ENCODE results near the gene PCYT1A.
A peak's percentile ranks its signal among the peaks of the same experiment; 100 is the strongest.

Gene PCYT1A

DNA sequence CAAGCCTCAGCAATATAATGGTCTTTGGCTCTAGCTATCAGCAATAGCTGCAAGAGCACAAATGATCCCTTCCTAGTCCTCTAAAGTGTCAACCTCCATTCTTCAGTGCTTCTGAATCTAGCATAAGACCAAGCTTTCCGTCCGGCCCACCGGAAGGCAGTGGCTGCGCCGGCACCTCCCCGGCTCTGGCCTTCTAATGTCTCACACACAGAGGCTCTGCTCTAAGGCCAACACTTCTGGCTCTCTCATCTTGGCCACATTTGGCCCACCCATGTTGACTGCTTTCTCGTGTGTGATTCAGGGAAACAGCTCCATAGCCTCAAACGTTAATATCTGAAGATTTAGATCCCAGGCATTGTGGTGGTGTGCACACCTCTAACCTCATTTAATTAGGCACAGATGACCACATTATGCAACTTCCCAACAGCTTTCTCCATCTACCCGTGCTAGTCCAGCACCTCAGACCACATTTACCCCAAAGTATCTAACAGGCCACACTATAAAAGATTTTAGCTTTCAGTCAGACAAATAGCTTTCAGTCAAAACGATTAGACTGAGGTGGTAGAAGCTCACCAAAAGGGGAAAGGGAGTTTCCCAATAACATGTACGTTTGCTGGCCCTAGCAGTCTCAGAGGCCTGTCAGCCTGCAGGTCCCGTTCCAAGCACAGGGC, 51.9 kb downstream of the PCYT1A start:
- no peak for DNase-seq

- DNase-seq: no peak
Observed at GRCh38 chr3:196232882-196233251, 54.7 kb downstream of the PCYT1A start.

- DNase-seq: no peak
Observed at GRCh38 chr3:196232154-196232881, 55.2 kb downstream of the PCYT1A start.

DNA sequence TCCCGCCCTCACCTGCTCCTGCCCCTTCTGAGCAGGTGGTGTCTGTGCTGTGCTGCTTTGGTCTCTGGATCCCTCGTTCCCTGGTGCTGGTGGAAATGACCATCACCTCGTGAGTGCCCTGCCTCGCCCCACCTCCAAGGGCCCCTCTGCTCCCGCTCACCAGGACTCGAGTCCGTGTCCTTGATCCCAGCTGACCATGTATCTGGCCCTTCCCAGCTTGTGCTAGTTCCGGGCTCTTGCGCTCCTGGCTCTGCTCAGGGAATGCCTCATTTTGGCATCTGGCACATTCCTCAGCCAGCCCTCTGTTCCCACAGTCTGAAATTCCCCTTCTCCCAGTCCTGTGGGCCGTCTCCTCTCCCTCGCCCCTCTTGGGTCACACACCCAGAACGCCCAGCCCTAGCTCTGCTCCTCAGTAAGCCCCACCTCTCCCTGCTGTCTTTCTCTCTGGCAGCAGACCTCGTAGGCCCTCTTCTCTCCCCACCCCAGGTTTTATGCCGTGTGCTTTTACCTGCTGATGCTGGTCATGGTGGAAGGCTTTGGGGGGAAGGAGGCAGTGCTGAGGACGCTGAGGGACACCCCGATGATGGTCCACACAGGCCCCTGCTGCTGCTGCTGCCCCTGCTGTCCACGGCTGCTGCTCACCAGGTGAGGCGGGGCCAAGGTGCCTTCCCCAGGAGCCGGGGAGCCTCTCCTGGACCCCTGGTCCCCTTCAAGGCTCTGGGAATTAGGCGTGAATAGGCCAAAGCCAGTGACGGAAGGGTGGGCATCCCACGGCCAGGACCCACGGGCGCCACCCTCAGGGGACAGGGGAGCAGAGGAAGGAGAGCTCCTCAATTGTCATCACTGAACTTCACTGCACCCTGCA, 59.7 kb downstream of the PCYT1A start:
- DNase-seq: no peak

DNA sequence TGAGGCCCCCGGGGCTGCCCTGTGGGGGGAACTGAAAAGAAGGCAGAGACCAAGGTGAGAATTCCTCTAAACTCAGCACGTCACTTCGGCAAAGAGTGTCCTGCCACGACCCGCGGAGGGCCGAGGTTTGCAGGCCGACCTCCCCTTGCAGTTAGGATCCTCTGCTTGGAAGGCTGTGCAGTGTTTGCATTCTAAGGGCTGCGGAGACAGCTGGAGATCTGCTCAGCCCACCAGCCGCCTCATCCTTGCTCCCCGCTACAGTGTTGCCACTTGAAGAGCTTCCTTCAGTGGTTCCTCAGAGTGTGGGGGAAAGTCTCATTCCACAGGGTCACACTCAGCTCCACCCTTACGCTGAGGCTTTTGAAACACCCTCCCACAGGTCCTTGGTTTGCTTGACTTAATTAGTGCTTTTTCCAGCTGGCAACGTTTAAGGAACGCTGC, 60.4 kb downstream of the PCYT1A start:
- DNase-seq: no peak

DNA sequence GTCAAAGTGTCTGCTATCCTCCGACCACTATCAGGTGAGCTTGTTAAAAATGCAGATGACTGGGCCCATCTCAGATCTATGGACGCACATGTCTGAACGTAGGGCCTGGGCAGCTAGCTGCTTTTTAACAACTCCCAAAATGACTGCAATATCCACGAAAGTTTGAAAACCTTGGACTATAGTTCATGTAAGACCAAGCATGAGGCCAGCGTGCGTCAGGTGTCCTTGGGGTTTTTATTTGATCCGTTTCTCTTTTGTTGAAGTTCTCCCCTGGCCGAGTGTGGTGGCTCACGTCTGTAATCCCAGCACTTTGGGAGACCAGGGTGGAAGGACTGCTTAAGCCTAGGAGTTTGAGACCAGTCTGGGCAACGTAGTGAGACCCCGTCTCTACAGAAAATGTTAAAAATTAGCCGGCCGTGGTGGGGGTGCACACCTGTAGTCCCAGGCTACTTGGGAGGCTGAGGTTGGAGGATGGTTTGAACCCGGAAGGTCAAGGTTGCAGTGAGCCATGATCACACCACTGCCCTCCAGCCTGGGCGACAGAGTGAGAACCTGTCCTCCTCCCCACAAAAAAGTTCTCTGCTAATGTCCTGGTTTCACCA, 61.7 kb downstream of the PCYT1A start:
- no peak for DNase-seq

- DNase-seq: no peak
Observed at GRCh38 chr3:196225086-196225485, 62.4 kb downstream of the PCYT1A start.

GRCh38 chr3:196222876-196223595, 64.5 kb downstream of the PCYT1A start:
- DNase-seq: no peak

GRCh38 chr3:196220991-196221390, 66.5 kb downstream of the PCYT1A start:
- no peak for DNase-seq

DNA sequence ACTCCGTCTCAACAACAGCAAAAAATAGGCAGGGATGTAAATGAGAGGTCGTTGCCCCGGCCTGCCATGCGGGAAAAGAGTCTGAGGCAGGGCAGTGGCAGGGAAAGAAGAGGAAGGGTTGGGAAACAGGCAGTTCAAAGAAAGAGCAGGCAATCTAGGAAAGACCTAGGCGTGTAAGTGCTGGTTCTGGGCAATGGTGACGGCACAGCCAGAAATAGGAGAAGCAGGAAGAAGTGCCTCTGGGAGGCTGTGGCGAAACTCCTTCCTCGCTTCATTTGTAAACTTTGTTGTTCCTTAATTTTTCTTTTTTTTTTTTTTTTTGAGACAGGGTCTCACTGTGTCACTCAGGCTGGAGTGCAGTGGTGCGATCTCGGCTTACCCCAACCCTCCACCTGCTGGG, 66.9 kb downstream of the PCYT1A start:
- DNase-seq: no peak

- no peak for DNase-seq
Observed at GRCh38 chr3:196219970-196220311, 67.6 kb downstream of the PCYT1A start.

DNA sequence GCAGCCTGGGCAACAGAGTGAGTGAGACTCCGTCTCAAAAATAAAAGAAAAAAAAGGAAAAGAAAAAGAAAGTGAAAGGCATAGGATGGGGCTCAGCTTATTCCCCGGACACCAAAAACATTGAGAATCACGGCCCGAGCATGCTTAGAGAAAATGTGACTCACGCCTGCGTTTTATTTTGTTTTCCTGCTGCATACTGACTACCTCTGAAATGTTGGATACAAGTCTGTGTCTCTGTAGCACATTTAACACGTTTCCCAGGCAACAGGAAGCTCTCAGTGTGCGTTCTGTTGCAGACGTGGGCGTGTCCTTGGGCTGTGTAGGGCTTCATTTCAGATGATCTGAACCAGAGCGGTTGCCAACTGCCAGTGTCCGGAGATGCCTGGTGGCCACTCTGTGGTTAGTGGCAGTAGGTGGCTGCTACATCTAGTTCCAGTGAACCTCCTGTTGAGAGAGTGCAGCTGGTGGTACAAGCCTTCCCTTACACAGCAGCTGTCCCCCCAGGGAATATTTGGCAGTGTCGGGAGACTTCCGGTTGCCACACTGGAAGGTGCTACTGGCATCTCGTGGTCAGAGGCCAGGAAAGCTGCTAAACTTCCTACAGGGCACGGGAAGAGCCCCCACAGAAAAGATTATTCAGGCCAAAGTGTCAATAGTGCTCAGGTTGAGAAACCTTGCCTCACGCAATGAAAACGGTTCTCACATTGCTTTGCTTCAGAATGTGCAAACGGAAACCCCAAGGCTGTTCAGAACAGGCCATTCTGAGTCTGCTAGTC, 68.1 kb downstream of the PCYT1A start:
- DNase-seq: peak; percentile 53

GRCh38 chr3:196218155-196218712, 69.3 kb downstream of the PCYT1A start:
- no peak for DNase-seq

DNA sequence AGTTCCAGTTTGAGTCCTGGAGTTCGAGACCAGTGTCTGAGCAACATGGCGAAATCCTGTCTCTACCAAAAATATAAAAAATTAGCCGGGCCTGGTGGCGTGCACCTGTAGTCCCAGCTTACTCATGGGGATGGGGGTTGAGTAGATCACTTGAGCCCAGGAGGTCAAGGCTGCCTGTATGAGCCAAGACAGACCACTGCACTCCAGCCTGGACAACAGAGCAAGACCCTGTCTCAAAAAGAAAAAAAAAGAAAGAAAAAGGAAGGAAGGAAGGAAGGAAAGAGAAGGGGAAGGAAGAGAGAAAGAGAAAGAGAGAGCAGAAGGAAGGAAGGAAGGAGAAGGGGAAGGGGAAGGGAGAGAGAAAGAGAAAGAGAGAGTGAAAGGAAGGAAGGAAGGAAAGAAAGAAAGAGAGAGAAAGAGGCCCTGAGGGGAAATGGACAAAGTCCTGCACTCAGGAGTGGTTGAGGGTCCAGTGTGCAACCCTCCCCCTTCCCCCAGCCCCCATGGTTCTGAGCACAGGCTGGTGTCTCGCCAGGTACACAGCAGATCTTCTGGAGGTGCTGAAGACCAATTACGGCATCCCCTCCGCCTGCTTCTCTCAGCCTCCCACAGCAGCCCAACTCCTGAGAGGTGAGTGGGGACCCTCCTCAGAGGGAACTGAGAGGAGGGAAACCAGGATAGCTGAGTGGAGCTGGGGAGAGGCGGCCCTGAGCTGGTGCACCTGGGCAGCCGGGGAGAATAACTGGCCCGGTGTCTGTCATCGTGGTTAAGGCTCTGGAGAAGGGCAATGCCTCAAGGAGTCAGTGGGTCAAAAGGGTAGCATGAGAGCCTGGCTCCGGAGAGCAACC, 70.0 kb downstream of the PCYT1A start:
- DNase-seq: no peak

GRCh38 chr3:196216681-196217211, 70.8 kb downstream of the PCYT1A start:
- DNase-seq: no peak

DNA sequence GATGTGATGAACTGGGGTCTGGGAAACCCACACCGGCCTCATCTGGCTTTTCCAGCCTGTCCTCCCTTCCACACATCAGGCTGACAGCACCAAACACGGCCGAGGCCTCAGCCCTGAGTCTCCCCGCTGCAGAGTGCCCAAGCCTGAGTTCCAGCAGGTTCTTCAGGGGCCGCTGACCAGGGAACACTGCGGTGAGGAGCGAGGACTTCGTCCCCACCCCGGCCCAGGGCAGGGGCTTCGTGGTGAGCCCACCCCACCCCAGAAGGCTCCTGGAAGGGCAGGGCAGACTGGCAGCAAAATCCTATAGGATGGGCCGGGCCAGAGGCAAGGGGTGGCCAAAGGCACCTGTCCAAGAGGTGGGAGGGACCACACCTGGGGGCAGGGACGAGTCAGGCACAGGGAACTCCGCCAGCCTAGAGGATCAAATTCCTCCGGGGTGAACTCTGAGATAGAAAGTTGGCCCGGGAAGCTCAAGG, 71.4 kb downstream of the PCYT1A start, which contains the start of gene SLC51A:
Gene SLC51A, plus strand, starts transcription at position 446 of the 476 bp plus-strand sequence. CDS start 179 bp downstream, outside the sequence.
- no peak for DNase-seq

- no peak for DNase-seq
Observed at GRCh38 chr3:196215493-196216020, 72.0 kb downstream of the PCYT1A start.

GRCh38 chr3:196214783-196215441, 72.6 kb downstream of the PCYT1A start:
- no peak for DNase-seq
